Esophagus squamous epithelium (tissue), 5 donors: ENCODE measurements around the gene TUBG2. TPM values are rescaled to one million over a fixed set of nuclear protein-coding genes. Genes with fewer than 3 reads are reported as not detected.
A peak's percentile ranks its signal among the peaks of the same experiment; 100 is the strongest.

Experiments used
- DNase-seq: peaks from one replicate; lab custom pipeline; 2025; lab: John Stamatoyannopoulos, UW
- H3K27ac ChIP-seq, 4 donors: fragments of 200-600 bp; sonication (generic); one replicate each; pipeline ENCODE4 v1.5.1; 2016 to 2019; ENCODE audit warnings: mild to moderate bottlenecking in 1 of 4
- H3K27me3 ChIP-seq, 4 donors: fragments of 200-600 bp; sonication (generic); 1 replicate in 3 of 4; 2 replicates in 1 of 4; pipeline versions ENCODE4 v1.5.1 to v1.6.0; 2017 to 2021; ENCODE audit warnings: antibody characterized with exemption in 1 of 4
- H3K36me3 ChIP-seq, 3 donors: fragments of 200-600 bp; sonication (generic); one replicate each; pipeline ENCODE4 v1.5.1; 2016 to 2019
- H3K4me1 ChIP-seq, 3 donors: fragments of 200-600 bp; sonication (generic); one replicate each; pipeline ENCODE4 v1.5.1; 2017 to 2019
- H3K4me3 ChIP-seq, 4 donors: fragments of 200-600 bp; sonication (generic); 1 replicate in 3 of 4; 2 replicates in 1 of 4; pipeline ENCODE4 v1.5.1; 2016 to 2019; ENCODE audit warnings: mild to moderate bottlenecking in 2 of 4, moderate library complexity in 1 of 4
- H3K9me3 ChIP-seq, 3 donors: fragments of 200-600 bp; sonication (generic); one replicate each; pipeline ENCODE4 v1.5.1; 2016 to 2019
- CTCF ChIP-seq, 6 experiments: fragments of 450-650 bp in 4 of 6; fragments of 200-600 bp in 2 of 6; sonication (generic) in 2 of 6; IDR thresholded peaks; one replicate each; pipeline ENCODE4 v1.5.1; 2016 to 2019; ENCODE audit warnings: antibody characterized with exemption in 6 of 6, mild to moderate bottlenecking in 4 of 6, moderate library complexity in 4 of 6
- POLR2A ChIP-seq, 4 donors: fragments of 450-650 bp; IDR thresholded peaks; one replicate each; pipeline ENCODE4 v1.6.1; 2017; ENCODE audit warnings: antibody characterized with exemption in 4 of 4, mild to moderate bottlenecking in 4 of 4, moderate library complexity in 3 of 4
- WGBS, 2 donors: methylation state at CpG; one replicate each; pipeline ENCODE4 v1.1.5; 2018; 5-methylcytosine and 5-hydroxymethylcytosine counted together
- intact Hi-C: fragments of 100-400 bp; cut with DNase I; formaldehyde crosslinking; loops from one replicate; pipeline ENCODE4 v1.15.0; 2022
- total RNA-seq, 4 donors: library from RNA; depleted of rRNA; stranded (reverse); fragments of >200 nt; gene quantifications; one replicate each; pipeline ENCODE4 v1.1.0, GENCODE V29; 2016
- donor health status: DM: yes; HTN: yes; CAD: no.

The TUBG2 gene
- total RNA-seq, 4 donors from 2014 or later: 7.1 to 14.5 (median 8.8) TPM

- Histone ChIP-seq H3K27me3 (peaks cover 0 to 24% (median 0%) of the 10 kb centered on the region in 4 donors), H3K4me1 (peaks cover 50 to 70% (median 51%) of the 10 kb centered on the region in 3 donors), H3K27ac (peak within 1 kb of the TSS; percentile 3 to 78 (median 54)), H3K4me3 (peak within 1 kb of the TSS; percentile 20 to 66 (median 47)), H3K36me3 (no peaks in the 10 kb centered on the region), H3K9me3 (no peaks in the 10 kb centered on the region)
- intact Hi-C loops: loop anchor here (5.0 kb wide), 1 partner anchor 105 kb away; the partner anchor contains the start of gene PSMC3IP
- 10 to 18% methylated on average over 13 to 16 of the region's 22 CpGs for WGBS, 2 donors
- TF ChIP-seq POLR2A (IDR thresholded peaks at IDR 0.05): no peak
- TF ChIP-seq CTCF (IDR thresholded peaks at IDR 0.05): no peak
- DNase-seq: no peak
These were observed 23.1 kb downstream of the TUBG2 start, which contains the start of gene CNTNAP1 for GRCh38 chr17:42681976-42682721. Gene CNTNAP1 (plus strand): TSS chr17:42682531. CDS start chr17:42682830, 299 bp downstream.

- no peak for DNase-seq
- no peaks in the 10 kb centered on the region for H3K9me3 ChIP-seq
- peak overlapping the region; percentile 3 to 78 (median 54) for H3K27ac ChIP-seq
- no peak for TF ChIP-seq CTCF (IDR thresholded peaks at IDR 0.05)
- no peak for TF ChIP-seq POLR2A (IDR thresholded peaks at IDR 0.05)
- H3K27me3 ChIP-seq: peaks cover 0 to 24% (median 0%) of the 10 kb centered on the region in 4 donors
- peaks cover 44 to 63% (median 50%) of the 10 kb centered on the region in 3 donors for H3K4me1 ChIP-seq
- no peaks in the 10 kb centered on the region for H3K36me3 ChIP-seq
- H3K4me3 ChIP-seq: peak overlapping the region; percentile 20 to 66 (median 47)
- WGBS, 2 donors: 1% methylated on average over 7 to 15 of the region's 34 CpGs
- intact Hi-C loops: loop anchor here (5.0 kb wide), 1 partner anchor 106 kb away; the partner anchor contains the start of gene PSMC3IP
These were observed 23.8 kb downstream of the TUBG2 start for GRCh38 chr17:42682722-42683403.

GRCh38 chr17:42683407-42684034 is 24.4 kb downstream of the TUBG2 start:
- DNase-seq: no peak
- Histone ChIP-seq H3K4me3 (peak overlapping the region in 2 of 4 donors; percentile 31 to 66), H3K4me1 (peaks cover 43 to 59% (median 48%) of the 10 kb centered on the region in 3 donors), H3K36me3 (no peaks in the 10 kb centered on the region), H3K27me3 (peaks cover 0 to 24% (median 0%) of the 10 kb centered on the region in 4 donors), H3K27ac (peak overlapping the region in 3 of 4 donors; percentile 50 to 78 (median 59)), H3K9me3 (no peaks in the 10 kb centered on the region)
- TF ChIP-seq CTCF (IDR thresholded peaks at IDR 0.05): no peak
- TF ChIP-seq POLR2A (IDR thresholded peaks at IDR 0.05): no peak
- 5 to 32% methylated on average over 2 to 8 of the region's 25 CpGs for WGBS, 2 donors
- intact Hi-C loops: loop anchor here (5.0 kb wide), 1 partner anchor 106 kb away; the partner anchor contains the start of gene PSMC3IP

GRCh38 chr17:42684929-42685556 is 26.0 kb downstream of the TUBG2 start:
- WGBS, 2 donors: 88 to 90% methylated on average over 26 to 35 of the region's 50 CpGs
- H3K4me3 ChIP-seq: no peak overlapping the region
- H3K27ac ChIP-seq: no peak overlapping the region
- intact Hi-C loops: loop anchor here (5.0 kb wide), 1 partner anchor 108 kb away; the partner anchor contains the start of gene PSMC3IP
- H3K4me1 ChIP-seq: peaks cover 27 to 44% (median 34%) of the 10 kb centered on the region in 3 donors
- no peak for TF ChIP-seq POLR2A (IDR thresholded peaks at IDR 0.05)
- no peak for TF ChIP-seq CTCF (IDR thresholded peaks at IDR 0.05)
- H3K36me3 ChIP-seq: no peaks in the 10 kb centered on the region
- DNase-seq: no peak
- H3K27me3 ChIP-seq: peaks cover 0 to 24% (median 0%) of the 10 kb centered on the region in 4 donors
- no peaks in the 10 kb centered on the region for H3K9me3 ChIP-seq
